Stomach (tissue), 4 donors: ENCODE data around the gene KCNT2.

Experiments used
- POLR2A ChIP-seq, 4 donors: fragments of 450-650 bp; IDR thresholded peaks; one replicate each; pipeline ENCODE4 v1.6.1; 2016; ENCODE audit warnings: antibody characterized with exemption in 4 of 4, control low read depth in 2 of 4, mild to moderate bottlenecking in 1 of 4, moderate library complexity in 1 of 4
- POLR2AphosphoS5 ChIP-seq, 3 donors: sonication (generic); formaldehyde crosslinking; IDR thresholded peaks; one replicate each; pipeline ENCODE4 v1.6.1; 2016; ENCODE audit warnings: antibody characterized with exemption in 3 of 3
- TF ChIP-seq, protein P1 (sequence below), 7 experiments: fragments of 450-650 bp in 4 of 7; fragments of 200-600 bp in 3 of 7; sonication (generic) in 3 of 7; IDR thresholded peaks; one replicate each; pipeline ENCODE4 v1.5.1; 2016 to 2019; ENCODE audit warnings: antibody characterized with exemption in 7 of 7, control low read depth in 2 of 7, mild to moderate bottlenecking in 1 of 7

GRCh38 chr1:196295766-196296165 lies 312.5 kb downstream of the KCNT2 start:
- TF ChIP-seq, protein P1, sequence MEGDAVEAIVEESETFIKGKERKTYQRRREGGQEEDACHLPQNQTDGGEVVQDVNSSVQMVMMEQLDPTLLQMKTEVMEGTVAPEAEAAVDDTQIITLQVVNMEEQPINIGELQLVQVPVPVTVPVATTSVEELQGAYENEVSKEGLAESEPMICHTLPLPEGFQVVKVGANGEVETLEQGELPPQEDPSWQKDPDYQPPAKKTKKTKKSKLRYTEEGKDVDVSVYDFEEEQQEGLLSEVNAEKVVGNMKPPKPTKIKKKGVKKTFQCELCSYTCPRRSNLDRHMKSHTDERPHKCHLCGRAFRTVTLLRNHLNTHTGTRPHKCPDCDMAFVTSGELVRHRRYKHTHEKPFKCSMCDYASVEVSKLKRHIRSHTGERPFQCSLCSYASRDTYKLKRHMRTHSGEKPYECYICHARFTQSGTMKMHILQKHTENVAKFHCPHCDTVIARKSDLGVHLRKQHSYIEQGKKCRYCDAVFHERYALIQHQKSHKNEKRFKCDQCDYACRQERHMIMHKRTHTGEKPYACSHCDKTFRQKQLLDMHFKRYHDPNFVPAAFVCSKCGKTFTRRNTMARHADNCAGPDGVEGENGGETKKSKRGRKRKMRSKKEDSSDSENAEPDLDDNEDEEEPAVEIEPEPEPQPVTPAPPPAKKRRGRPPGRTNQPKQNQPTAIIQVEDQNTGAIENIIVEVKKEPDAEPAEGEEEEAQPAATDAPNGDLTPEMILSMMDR (IDR thresholded peaks at IDR 0.05): no peak
- TF ChIP-seq POLR2A (IDR thresholded peaks at IDR 0.05) (no peak), POLR2AphosphoS5 (IDR thresholded peaks at IDR 0.05) (no peak)
